K562 (cell line): ENCODE measurements around the gene DNASE2. TPM values are rescaled to one million over a fixed set of nuclear protein-coding genes. Genes with fewer than 3 reads are reported as not detected.

Source experiments
- ATAC-seq: fragments of 200-7000 bp; cut with Tn5 transposase; 3 replicates; pipeline ENCODE4 v1.9.1; 2020; ENCODE audit warnings: moderate library complexity
- BruUV-seq: library from RNA; stranded (reverse); fragments of 400-500 nt; replicated peaks from 2 replicates; lab custom pipeline; 2021; lab: Mats Ljungman, UMichigan
- CTCF ChIA-PET: fragments of 300-600 bp; formaldehyde crosslinking; extraction: SDS; loops from one replicate; lab custom pipeline; 2021; ENCODE audit warnings: low intra/inter-chr PET ratio; lab: Yijun Ruan, JAX
- POLR2A ChIA-PET: fragments of 300-600, 350-650 bp; sonication (Branson Sonifier 250); formaldehyde crosslinking; extraction: SDS; loops from one replicate; lab custom pipeline; 2021; ENCODE audit warnings: antibody characterized with exemption, inconsistent platforms; lab: Yijun Ruan, JAX
- DNase-seq, 4 experiments: peaks; one replicate each; pipeline versions ENCODE4 v3.0.0 to v3.0.0-alpha.2; 2011 to 2018; ENCODE audit warnings: low spot score in 3 of 4, mixed read lengths in 3 of 4; ENCODE audit errors: extremely low read depth in 1 of 4
- FAIRE-seq: peaks from 2 replicates; lab custom pipeline; 2011; peaks lifted over from hg19 to GRCh38; lab: Jason Lieb, UNC
- H2AFZ ChIP-seq: 2 replicates; pipeline ENCODE4 v1.6.0; 2011; ENCODE audit warnings: low read depth, low read length, control low read depth, inconsistent platforms
- H3K27ac ChIP-seq: fragments of 200-600 bp; 3 replicates; pipeline ENCODE4 v1.8.0; 2011; ENCODE audit warnings: low read depth, mild to moderate bottlenecking, control low read depth, inconsistent platforms, low read length, moderate library complexity, mixed read lengths; ENCODE audit errors: extremely low read depth
- H3K27me3 ChIP-seq, 2 experiments: fragments of 300-600 bp in 1 of 2; 2 replicates in 1 of 2; 3 replicates in 1 of 2; pipeline versions ENCODE4 v1.6.0 to v1.8.0; 2011; ENCODE audit warnings: inconsistent platforms in 2 of 2, low read length in 2 of 2, mild to moderate bottlenecking in 1 of 2, mixed read lengths in 1 of 2, moderate library complexity in 1 of 2; ENCODE audit not compliant: control insufficient read depth in 2 of 2, insufficient read depth in 2 of 2
- H3K36me3 ChIP-seq: fragments of 300-600 bp; 3 replicates; pipeline ENCODE4 v1.8.0; 2011; ENCODE audit warnings: mild to moderate bottlenecking, low read length, inconsistent platforms; ENCODE audit not compliant: control insufficient read depth, insufficient read depth
- H3K4me1 ChIP-seq, 2 experiments: fragments of 200-600 bp in 1 of 2; replicated peaks in 1 of 2; 2 replicates in 1 of 2; 3 replicates in 1 of 2; pipeline versions ENCODE4 v1.5.1 to v1.8.0; 2011; ENCODE audit warnings: inconsistent platforms in 2 of 2, low read length in 2 of 2, mild to moderate bottlenecking in 1 of 2, mixed read lengths in 1 of 2, moderate library complexity in 1 of 2; ENCODE audit not compliant: control insufficient read depth in 2 of 2, insufficient read depth in 2 of 2
- H3K4me2 ChIP-seq: 2 replicates; pipeline ENCODE4 v1.6.1; 2011; ENCODE audit warnings: low read length, control low read depth, inconsistent platforms, mixed read lengths; ENCODE audit not compliant: insufficient read depth
- H3K4me3 ChIP-seq: fragments of 200-600 bp; sonication (generic), shearing (Covaris generic); 2 replicates; pipeline ENCODE4 v1.5.1; 2016; ENCODE audit warnings: control low read depth, inconsistent platforms
- H3K79me2 ChIP-seq: fragments of 200-600 bp; 3 replicates; pipeline ENCODE4 v1.8.0; 2011; ENCODE audit warnings: low read length, inconsistent platforms; ENCODE audit not compliant: control insufficient read depth, insufficient read depth
- H3K9ac ChIP-seq, 2 experiments: 2 replicates each; pipeline versions ENCODE4 v1.6.0 to v1.6.1; 2011; ENCODE audit warnings: low read depth in 2 of 2, low read length in 2 of 2, control low read depth in 1 of 2, inconsistent platforms in 1 of 2, mild to moderate bottlenecking in 1 of 2, mixed read lengths in 1 of 2; ENCODE audit not compliant: insufficient read depth in 1 of 2
- H3K9me1 ChIP-seq: one replicate; pipeline ENCODE4 v1.6.0; 2011; ENCODE audit warnings: inconsistent platforms, mild to moderate bottlenecking, low read length, moderate library complexity; ENCODE audit not compliant: control insufficient read depth, insufficient read depth
- H3K9me3 ChIP-seq: replicated peaks from 2 replicates; pipeline ENCODE4 v1.5.1; 2011; ENCODE audit warnings: low read depth, low read length, inconsistent platforms; ENCODE audit not compliant: control insufficient read depth, insufficient read depth
- H4K20me1 ChIP-seq: replicated peaks from 2 replicates; pipeline ENCODE4 v1.6.1; 2011; ENCODE audit warnings: low read length, inconsistent platforms, mixed read lengths; ENCODE audit not compliant: control insufficient read depth, insufficient read depth
- BCOR ChIP-seq: fragments of 450-650 bp; IDR thresholded peaks from 2 replicates; pipeline ENCODE4 v1.6.1; 2016
- C11orf30 ChIP-seq: fragments of 450-650 bp; IDR thresholded peaks from 2 replicates; pipeline ENCODE4 v1.6.1; 2016; ENCODE audit warnings: low read depth, mild to moderate bottlenecking
- FOXA3 ChIP-seq, 2 experiments: fragments of 450-650 bp in 1 of 2; sonication (generic) in 1 of 2; formaldehyde crosslinking; IDR thresholded peaks in 1 of 2; conservative IDR thresholded peaks in 1 of 2; 2 replicates each; pipeline versions ENCODE4 v1.4.0 to v1.8.0; 2020 to 2022; ENCODE audit warnings: mild to moderate bottlenecking in 2 of 2, missing genetic modification reagents in 1 of 2
- HOXB6 ChIP-seq: fragments of 250-450 bp; sonication (Bioruptor Pico); IDR thresholded peaks from 2 replicates; pipeline ENCODE4 v1.5.1; 2022; ENCODE audit warnings: mild to moderate bottlenecking, borderline replicate concordance
- KDM1A ChIP-seq, 2 experiments: fragments of 450-650 bp; IDR thresholded peaks; 2 replicates each; pipeline ENCODE4 v1.6.1; 2016; ENCODE audit warnings: mild to moderate bottlenecking in 2 of 2
- KLF1 ChIP-seq: fragments of 450-650 bp; IDR thresholded peaks from 2 replicates; pipeline ENCODE4 v1.6.1; 2016; ENCODE audit warnings: missing genetic modification characterization, missing compliant biosample characterization
- MAFK ChIP-seq: IDR thresholded peaks from 2 replicates; pipeline ENCODE4 v1.6.1; 2011; ENCODE audit warnings: low read length, improper control_type of control experiment
- MLLT1 ChIP-seq, 2 experiments: fragments of 450-650 bp; IDR thresholded peaks; 2 replicates each; pipeline ENCODE4 v1.6.1; 2016
- NR2F6 ChIP-seq: fragments of 450-650 bp; formaldehyde crosslinking; IDR thresholded peaks from 2 replicates; pipeline ENCODE4 v1.4.0; 2020; ENCODE audit warnings: mild to moderate bottlenecking
- POLR2B ChIP-seq: fragments of 450-650 bp; IDR thresholded peaks from 2 replicates; pipeline ENCODE4 v1.6.1; 2018; ENCODE audit warnings: low read depth; ENCODE audit not compliant: partially characterized antibody
- SREBF1 ChIP-seq: fragments of 150-350 bp; IDR thresholded peaks from 2 replicates; pipeline ENCODE4 v1.6.1; 2014; ENCODE audit warnings: antibody characterized with exemption, low read depth, low read length, borderline replicate concordance
- ZBTB33 ChIP-seq: sonication (generic); formaldehyde crosslinking; IDR thresholded peaks from 2 replicates; pipeline ENCODE4 v1.8.1; 2023; ENCODE audit warnings: mild to moderate bottlenecking, missing genetic modification reagents
- ZNF75A ChIP-seq: fragments of 450-650 bp; formaldehyde crosslinking; IDR thresholded peaks from 2 replicates; pipeline ENCODE4 v1.4.0; 2020; ENCODE audit warnings: mild to moderate bottlenecking
- WGBS: fragments of 100-300 bp; shearing (Covaris generic); methylation state at CpG from one replicate; pipeline ENCODE4 v1.1.6; 2016; ENCODE audit warnings: low coverage, mixed read lengths; ENCODE audit not compliant: insufficient coverage; ENCODE audit errors: missing lambda C conversion rate; 5-methylcytosine and 5-hydroxymethylcytosine counted together
- in situ Hi-C: fragments of 300-500 bp; cut with MboI; formaldehyde crosslinking; loops from 4 replicates; pipeline ENCODE4 v1.15.0; 2018; ENCODE audit warnings: inconsistent platforms, mixed read lengths
- intact Hi-C: fragments of 100-400 bp; cut with micrococcal nuclease; formaldehyde crosslinking; loops from 2 replicates; pipeline ENCODE4 v1.14.2; 2022
- polyA plus RNA-seq, 8 experiments: library from polyadenylated mRNA; depleted of rRNA in 4 of 8; stranded (reverse) in 5 of 8; unstranded in 3 of 8; fragments of >200 nt; fragmentation: Nextera tagmentation in 2 of 8; fragmentation: Illumina TruSeq in 1 of 8; extraction: Ambion mirVana in 2 of 8; extraction: Trizol in 1 of 8; gene quantifications; 2 replicates each; pipeline versions ENCODE4 v1.2.1 to v1.2.3, GENCODE V29; 2011 to 2014; ENCODE audit warnings: inconsistent platforms in 1 of 8, missing spikeins in 1 of 8
- total RNA-seq, 7 experiments: library from RNA; depleted of rRNA in 6 of 7; stranded (reverse); fragments of >200 nt in 6 of 7; fragmentation: Illumina TruSeq in 2 of 7; extraction: Trizol in 2 of 7; gene quantifications; 2 replicates each; pipeline versions ENCODE4 v1.2.1 to v1.2.3, GENCODE V29; 2011 to 2021; ENCODE audit warnings: low replicate concordance in 1 of 7
- TF ChIP-seq, protein P1 (sequence below): fragments of 250-450 bp; sonication (Bioruptor Pico); IDR thresholded peaks from 2 replicates; pipeline ENCODE4 v1.4.0; 2020; ENCODE audit warnings: borderline replicate concordance

The DNASE2 gene
- total and polyA plus RNA-seq, 9 of the 15 experiments (the other 6 are each of a cell fraction or from before 2014, with no cell fraction given), result 4.4 to 27.0 (median 20.2) TPM

GRCh38 chr19:12858041-12858928, 23.0 kb downstream of the DNASE2 start:
- CTCF ChIA-PET, result no interaction called here
- Histone ChIP-seq H3K36me3 (peaks cover 15% of the 10 kb centered on the region; the same call in 2 of the 3 replicates), H3K27ac (no peak overlapping the region), H3K4me1 (peaks cover 0 to 5% of the 10 kb centered on the region in 2 experiments; a peak in 1 of 5 replicates), H3K9me3 (no peaks in the 10 kb centered on the region), H3K27me3 (no peaks in the 10 kb centered on the region), H3K4me2 (no peak overlapping the region), H2AFZ (no peak overlapping the region), H3K9ac (no peak overlapping the region), H3K79me2 (no peaks in the 10 kb centered on the region), H3K9me1 (no peaks in the 10 kb centered on the region), H4K20me1 (no peaks in the 10 kb centered on the region), H3K4me3 (no peak overlapping the region)
- in situ Hi-C loops, result no loop called here
- DNase-seq (no peak), ATAC-seq (no peak), FAIRE-seq (no peak)
- 77% methylated on average over 24 of the region's 35 CpGs for WGBS
- BruUV-seq, result TSS peak; percentile 49
- intact Hi-C loops, result no loop called here
- POLR2A ChIA-PET, result no interaction called here
- TF ChIP-seq MLLT1 (IDR thresholded peaks at IDR 0.05) (no peak), ZBTB33 (CRISPR knock-in tag) (peak; percentile 96), MAFK (no peak), HOXB6 (CRISPR knock-in tag) (no peak), KDM1A (IDR thresholded peaks at IDR 0.05) (peak; percentile 13 to 35; a peak in 1 of 4 replicates), KLF1 (tag) (peak; percentile 70), NR2F6 (CRISPR knock-in tag) (no peak), BCOR (peak; percentile 97), POLR2B (no peak), SREBF1 (no peak), ZNF75A (no peak), FOXA3 (CRISPR knock-in tag; conservative IDR thresholded peaks at IDR 0.05 in 1 of 2, IDR thresholded peaks at IDR 0.05 in 1 of 2) (no peak), C11orf30 (no peak)
- TF ChIP-seq, protein P1, sequence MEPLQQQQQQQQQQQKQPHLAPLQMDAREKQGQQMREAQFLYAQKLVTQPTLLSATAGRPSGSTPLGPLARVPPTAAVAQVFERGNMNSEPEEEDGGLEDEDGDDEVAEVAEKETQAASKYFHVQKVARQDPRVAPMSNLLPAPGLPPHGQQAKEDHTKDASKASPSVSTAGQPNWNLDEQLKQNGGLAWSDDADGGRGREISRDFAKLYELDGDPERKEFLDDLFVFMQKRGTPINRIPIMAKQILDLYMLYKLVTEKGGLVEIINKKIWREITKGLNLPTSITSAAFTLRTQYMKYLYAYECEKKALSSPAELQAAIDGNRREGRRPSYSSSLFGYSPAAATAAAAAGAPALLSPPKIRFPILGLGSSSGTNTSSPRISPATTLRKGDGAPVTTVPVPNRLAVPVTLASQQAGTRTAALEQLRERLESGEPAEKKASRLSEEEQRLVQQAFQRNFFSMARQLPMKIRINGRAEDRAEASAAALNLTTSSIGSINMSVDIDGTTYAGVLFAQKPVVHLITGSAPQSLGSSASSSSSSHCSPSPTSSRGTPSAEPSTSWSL, result no peak
